HG03460 (cell line): ENCODE data around the gene STAT5B.

Source experiments
- ATAC-seq: cut with Tn5 transposase; IDR thresholded peaks from one replicate; pipeline ENCODE4 v1.9.1; 2021; ENCODE audit not compliant: unreplicated experiment

STAT5B gene

GRCh38 chr17:42182927-42183734 lies 93.1 kb downstream of the STAT5B start:
- no peak for ATAC-seq

- no peak for ATAC-seq
Observed at GRCh38 chr17:42181851-42182207, 94.4 kb downstream of the STAT5B start.

DNA sequence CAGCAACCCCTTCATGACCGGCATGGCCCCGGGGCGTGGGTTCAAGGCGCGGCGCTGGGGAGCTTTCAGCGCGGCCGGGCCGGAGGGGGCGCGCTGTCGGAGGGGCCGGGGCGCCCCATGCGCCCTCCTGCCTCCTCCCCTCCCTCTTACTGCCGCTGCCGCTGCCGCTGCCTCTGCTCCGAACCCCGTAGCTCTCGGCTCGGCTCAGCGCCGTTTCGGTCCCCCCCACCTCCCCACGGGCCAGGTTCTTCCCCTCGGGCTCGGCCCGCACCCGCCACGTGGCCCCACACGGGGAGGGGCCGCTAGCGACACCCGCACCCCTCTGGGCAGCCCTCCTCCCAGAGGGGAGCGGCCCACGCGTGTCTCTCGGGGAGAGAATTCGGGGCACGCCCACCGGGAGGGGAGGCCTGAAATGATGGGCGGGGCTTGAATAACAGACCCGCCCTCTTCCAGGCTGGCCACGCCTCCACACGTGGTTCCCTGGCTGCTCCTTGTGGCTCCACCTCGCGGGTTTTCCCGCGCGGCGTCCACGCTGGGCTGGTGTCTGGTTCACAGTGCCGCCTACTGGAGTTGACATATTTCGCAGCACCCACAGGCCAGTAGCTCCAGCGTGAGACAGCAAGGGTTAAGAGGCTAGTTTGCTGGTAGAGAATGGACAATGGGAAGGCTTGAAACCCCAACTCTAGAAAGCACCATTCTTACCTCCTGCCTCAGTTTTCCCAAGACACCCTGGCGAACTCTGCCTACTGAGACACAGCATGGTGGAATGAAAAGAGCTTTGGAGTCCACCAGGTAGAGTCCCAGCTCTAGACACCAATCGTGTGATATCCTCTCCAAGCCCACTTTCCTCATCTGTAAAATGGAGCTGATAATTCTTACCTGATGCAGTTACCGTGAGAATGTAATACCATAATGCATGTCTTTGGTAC lies 95.0 kb downstream of the STAT5B start, which contains the start of gene KCNH4:
Gene KCNH4 (minus strand): TSS at position 221 of the 929 bp plus-strand sequence. CDS start 197 bp downstream, at position 24.
- ATAC-seq, result peak; percentile 40

- no peak for ATAC-seq
Observed at GRCh38 chr17:42180411-42180921, 95.7 kb downstream of the STAT5B start.

DNA sequence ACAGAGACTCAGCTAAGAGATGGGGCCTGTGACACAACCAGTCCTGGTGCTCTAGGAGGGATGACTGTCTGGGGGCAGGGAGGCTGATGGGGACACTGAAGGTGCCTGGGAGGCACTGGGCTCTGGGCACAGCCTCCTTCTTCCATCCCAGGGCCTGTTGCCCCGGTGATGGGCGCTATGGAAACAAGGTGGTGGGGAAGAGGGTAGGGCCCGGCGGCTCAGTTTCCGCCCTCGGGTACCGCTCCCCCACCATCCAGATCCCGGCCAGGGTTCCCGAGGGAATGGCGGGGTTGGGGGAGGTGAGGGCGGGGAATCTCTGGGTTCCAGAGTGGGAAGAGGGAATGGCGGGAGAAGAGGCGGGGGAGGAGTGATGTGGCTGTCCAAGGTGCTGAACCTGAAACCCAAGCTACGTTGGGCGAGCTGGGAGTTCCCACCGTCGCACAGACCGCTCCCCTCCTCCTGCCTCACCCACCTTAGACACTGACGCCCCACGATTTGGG lies 96.2 kb downstream of the STAT5B start:
- no peak for ATAC-seq

- no peak for ATAC-seq
Observed at GRCh38 chr17:42179335-42179734, 96.9 kb downstream of the STAT5B start.

GRCh38 chr17:42178817-42179216 lies 97.4 kb downstream of the STAT5B start:
- no peak for ATAC-seq

GRCh38 chr17:42177684-42178083 lies 98.5 kb downstream of the STAT5B start:
- ATAC-seq, result no peak

DNA sequence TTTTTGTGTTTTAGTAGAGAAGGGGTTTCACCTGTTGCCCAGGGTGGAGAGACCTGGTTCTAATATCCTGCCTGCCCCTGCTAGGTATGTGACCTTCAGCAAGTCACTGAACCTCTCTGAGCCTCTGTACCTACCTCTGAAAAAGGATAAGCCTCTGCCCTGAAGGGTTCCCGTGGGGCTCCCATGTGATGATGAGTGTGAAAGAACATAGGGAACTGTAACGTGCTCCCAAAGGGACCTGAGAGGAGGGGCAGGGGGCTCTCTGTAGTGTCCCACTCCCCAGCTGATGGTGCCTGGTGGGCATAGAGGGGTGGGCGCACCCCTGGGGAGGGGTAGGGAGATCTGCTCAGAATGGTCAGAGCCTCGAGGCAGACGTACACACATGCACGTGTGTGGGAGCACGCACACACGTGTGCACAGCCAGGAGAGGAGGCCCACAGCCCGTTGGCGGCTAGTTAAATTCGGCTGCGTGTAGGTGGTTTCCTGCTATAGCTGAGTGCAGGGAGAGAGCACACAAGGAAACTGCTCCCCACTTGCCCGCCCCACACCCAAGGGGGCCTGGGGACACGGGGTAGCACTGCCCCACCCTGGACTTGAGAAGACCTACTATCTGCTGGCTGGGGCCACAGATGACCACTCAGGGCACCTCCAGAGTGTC lies 101.9 kb downstream of the STAT5B start:
- no peak for ATAC-seq

DNA sequence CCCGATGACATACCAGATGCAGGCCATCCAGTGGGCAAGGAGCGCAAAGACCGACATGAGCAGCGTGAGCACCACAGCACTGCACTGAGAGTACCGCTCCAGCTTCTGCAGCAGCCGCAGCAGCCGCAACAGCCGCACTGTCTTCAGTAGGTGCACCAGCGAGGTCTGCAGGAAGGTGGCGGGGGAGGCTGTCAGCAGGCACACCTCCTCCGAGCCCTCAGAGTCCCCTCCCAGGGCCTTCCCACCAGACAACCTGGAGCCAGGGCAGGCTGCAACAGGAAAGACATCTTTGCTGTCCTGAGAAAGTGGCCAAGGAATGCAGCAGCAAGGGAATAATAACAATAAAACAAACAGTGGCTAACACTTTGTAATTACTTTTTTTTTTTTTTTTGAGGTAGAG lies 104.4 kb downstream of the STAT5B start:
- ATAC-seq, result no peak

DNA sequence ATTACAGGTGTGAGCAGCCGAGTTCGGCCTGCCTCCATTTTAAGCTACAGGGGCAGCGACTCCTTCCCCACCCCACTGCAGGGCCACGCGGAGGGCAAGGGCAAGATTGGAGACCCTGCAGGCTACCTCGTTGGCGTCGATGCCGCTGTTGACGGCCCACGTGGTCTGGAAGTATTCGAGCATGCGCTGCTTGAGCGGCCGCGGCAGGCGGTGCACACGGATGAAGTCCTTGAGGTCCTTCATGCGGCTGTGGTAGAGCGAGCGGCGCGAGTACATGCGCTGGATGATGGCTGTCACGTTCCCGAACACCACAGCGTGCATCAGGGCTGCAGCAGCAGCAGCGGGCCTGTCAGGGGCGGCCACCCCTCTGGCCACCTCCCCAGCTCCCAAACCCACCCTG lies 106.8 kb downstream of the STAT5B start:
- ATAC-seq, result no peak

GRCh38 chr17:42167807-42168206 lies 108.4 kb downstream of the STAT5B start:
- no peak for ATAC-seq

GRCh38 chr17:42166196-42166763 lies 109.9 kb downstream of the STAT5B start:
- ATAC-seq, result no peak

DNA sequence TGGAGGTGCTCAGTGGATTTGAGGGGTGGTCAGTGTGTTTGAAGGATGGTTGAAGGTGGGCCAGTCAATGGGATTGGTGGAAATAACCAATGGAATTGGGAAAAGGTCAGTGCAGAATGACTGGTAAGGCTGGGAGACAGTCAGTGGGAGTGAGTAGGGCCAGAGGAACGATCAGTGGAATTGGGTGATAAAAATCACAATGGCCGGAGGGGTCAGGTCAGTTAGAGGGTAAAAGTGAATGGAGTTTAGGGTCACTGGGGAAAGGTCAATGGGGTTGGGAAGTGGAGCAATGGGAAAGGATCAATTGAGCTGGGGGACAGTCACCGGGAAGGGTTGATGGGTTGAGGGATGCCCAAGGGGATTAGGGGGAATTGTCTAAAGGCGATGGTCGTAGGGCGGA lies 110.4 kb downstream of the STAT5B start:
- no peak for ATAC-seq

DNA sequence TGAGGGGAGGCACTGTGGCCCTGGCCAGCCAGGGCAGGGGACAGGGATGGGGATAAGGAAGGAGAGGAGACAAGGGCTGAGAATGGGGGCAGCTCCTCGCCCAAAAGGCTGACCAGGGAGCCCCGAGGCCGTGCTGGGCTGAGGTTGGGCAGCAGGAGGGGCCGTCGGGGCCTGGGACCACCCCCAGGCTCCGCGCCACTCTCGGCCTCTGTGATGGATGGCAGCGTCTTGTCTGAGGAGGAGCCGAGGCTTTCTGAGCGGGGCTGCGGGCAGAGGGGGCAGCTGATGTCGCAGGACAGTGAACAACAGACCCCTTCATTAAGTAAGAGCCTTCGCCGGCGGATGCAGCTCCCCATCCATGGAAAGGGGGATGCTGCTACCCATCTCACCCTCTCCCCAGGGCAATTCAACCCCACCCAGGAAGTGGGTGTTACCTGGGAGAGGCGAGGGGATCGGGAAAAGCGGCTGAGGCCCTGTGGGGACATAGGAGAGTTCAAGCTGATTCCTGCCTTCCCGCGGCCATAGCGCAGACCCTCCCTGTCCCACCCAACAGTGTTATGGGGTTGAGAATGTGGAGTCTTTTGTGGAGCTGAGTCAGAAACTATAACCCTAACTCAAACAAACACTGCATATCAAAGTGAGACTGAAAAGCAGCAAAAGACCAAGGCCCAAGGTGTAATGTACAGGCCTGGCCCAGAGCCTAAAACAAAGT lies 112.3 kb downstream of the STAT5B start:
- no peak for ATAC-seq

- ATAC-seq, result no peak
Observed at GRCh38 chr17:42163113-42163512, 113.1 kb downstream of the STAT5B start.

GRCh38 chr17:42160531-42160910 lies 115.7 kb downstream of the STAT5B start:
- no peak for ATAC-seq

DNA sequence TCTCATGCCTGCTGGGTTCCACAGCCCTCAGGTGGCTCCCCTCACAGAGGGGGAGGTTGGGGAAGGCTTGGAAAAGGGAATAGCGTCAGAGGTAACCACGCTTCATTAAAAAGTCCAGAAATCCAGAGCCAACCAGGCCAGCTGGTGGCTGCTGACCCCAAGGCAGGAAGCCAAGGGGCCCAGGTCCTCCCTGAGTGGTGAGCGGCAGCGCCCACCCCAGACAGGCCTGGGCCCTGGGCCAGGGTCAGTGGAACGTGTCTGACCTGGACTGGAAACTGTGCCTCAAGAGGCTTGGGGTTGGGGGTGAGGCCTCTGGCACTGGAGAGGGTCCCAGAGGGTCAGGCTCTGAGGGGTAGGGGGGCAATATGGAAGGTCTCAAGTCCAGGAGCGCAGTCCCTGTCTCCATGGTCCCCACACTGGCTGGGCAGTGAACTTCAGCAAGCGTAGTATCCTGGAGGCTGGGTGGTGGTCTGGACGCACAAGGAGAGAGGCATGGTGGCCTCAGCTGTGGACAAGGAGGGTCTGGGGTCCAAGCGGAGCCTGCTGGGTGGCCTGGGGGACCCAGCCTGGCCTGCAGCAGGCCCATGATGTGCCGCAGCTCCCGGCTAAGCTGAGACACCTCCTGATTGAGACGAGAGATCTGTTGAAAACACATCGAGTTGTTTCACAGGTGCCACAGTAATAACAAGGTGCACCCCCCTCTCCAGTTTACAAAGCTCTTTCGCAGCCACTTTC lies 116.2 kb downstream of the STAT5B start:
- no peak for ATAC-seq

DNA sequence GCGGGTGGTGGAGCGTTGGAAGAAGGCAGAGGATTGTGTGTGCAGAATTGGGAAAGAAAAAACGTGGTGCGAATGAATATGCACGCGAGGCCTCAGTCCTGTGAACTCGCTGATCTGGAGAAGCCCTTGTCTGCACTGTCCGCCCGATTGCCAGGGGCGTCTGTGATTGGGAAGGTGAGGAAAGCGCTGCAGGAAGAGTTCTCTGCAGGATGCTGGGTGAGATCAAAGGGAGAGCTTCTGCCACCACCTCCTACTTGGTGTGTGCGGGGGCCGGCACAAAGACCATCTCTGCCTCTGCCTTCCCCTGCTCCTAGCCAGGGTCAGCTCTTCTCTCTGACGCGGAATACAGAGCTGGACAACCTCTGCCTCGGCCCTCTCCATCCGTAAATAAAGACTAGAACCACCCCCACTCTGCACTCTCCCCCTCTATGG lies 120.6 kb downstream of the STAT5B start:
- ATAC-seq, result no peak
